Measurements from ENCODE around the gene GMEB2.
"Not testable (repeated sequence)": the region's sequence is repeated elsewhere in the genome, so short reads cannot be mapped to it uniquely, and the experiment has no call there.

The GMEB2 gene

DNA sequence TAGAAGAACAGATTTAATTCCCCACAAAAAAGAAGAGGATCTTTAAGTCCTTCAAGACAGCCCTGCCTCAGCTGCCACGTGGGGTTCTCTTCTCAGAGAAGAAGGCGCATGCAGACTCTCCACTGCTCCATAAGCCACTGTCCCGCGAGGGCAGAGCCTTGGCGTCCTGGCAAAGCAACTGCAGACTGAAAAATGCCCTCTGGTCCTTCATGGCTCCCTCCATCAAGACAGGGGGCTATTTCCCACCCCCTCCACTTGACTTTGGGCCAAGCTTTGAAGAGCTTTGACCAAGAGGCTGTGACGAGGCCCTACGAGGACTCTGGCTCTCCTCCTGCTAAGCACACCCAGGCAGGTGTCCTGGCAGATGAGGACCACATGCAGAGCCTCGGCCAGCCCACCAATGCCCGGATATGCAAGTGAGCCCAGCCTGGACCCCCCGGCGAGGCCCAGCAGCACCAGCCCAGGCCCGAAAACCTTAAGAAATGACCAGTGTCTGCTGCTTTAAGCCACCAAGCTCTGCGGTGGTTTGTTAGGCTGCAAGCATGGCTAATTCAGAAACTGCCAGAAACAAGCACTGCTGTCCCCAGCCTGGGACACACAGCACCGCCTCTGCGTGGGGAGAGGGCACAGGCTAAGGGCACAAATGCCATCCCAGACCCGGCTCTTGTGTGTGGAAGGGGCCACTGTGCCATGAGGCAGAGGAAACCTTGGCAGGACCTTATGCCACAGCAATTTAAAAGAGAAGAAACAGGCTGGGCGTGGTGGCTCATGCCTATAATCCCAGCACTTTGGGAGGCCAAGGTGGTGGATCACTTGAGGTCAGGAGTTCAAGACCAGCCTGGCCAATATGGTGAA lies 16.1 kb downstream of the GMEB2 start:
- DNase-seq: no peak

DNA sequence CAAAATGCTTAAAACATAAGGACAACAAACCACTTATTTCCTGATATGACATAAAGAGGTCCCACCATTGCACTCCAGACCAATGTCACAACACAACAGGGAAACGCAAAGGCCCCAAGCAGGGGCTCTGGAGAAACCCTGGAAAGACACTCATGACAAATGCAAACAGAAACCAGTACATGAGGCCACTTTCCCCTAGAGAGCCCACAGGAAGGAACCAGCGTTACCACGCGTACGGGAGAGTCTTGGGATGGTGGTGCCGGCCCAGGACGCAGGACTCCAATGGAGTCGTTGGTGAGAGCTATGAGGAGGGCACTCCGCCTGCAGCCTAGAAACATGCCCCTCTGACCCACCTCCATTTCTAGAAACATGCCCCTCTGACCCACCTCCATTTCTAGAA lies 20.2 kb downstream of the GMEB2 start:
- no peak for DNase-seq

DNA sequence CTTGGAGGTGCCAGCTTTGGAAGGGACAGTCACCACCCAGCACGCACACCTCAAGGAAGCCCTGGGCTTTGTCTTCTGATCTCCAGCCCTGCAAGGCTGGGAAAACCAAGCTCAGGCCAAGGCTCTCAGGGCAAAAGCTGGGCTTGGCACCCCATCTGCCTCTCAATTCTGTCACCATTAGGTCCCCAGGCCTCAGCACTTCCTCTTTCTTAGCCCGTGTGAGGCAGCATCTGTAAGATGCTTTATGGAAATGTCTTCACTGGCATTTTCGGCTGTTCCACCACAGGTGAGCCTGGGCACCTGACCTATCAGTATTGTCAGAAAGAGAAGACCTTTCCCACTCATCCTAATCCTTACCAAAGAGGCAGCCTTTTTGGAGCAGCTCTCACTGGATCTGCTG lies 24.6 kb downstream of the GMEB2 start:
- DNase-seq: no peak

DNA sequence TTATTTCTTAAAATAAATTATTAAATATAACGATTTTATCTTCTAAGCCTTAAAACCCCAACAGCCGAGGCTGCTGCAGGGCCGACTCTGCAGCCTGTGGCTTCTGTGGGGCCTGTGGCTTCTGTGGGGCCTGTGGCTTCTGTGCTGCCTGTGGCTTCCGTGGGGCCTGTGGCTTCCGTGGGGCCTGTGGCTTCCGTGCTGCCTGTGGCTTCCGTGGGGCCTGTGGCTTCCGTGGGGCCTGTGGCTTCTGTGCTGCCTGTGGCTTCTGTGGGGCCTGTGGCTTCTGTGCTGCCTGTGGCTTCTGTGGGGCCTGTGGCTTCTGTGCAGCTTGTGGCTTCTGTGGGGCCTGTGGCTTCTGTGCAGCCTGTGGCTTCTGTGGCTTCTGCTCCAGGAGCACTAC lies 25.2 kb downstream of the GMEB2 start:
- not testable (repeated sequence) for DNase-seq

DNA sequence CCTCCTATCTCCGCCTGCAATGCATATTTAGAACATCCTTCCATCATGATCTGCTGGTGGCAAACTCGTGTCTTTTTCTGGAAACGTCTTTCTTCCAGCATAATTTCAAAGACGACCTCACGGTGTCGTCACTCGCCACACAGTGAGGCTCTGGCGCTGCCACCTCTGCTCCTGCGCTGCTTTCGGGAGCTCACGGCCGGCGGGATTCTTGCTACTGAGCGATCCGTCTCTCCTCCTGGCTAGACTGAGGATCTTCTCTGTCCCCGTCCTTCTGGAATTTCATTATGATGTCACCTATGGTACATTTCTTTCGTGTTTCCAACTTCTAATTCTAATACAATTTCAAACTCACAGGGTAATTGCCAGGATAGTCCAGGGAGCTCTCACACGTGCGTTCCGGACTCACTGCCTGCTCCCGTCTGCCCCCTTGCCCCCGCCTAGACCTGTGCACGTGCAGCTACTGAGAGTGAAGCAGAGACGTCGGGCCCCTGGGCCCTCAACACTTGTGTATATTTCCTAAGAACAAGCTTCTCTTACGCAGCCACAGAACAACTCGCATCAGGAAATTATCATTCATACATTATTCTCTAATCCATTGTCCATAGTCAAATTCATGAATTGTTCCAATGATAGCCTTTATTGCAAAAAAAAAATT lies 27.4 kb downstream of the GMEB2 start:
- no peak for DNase-seq

DNA sequence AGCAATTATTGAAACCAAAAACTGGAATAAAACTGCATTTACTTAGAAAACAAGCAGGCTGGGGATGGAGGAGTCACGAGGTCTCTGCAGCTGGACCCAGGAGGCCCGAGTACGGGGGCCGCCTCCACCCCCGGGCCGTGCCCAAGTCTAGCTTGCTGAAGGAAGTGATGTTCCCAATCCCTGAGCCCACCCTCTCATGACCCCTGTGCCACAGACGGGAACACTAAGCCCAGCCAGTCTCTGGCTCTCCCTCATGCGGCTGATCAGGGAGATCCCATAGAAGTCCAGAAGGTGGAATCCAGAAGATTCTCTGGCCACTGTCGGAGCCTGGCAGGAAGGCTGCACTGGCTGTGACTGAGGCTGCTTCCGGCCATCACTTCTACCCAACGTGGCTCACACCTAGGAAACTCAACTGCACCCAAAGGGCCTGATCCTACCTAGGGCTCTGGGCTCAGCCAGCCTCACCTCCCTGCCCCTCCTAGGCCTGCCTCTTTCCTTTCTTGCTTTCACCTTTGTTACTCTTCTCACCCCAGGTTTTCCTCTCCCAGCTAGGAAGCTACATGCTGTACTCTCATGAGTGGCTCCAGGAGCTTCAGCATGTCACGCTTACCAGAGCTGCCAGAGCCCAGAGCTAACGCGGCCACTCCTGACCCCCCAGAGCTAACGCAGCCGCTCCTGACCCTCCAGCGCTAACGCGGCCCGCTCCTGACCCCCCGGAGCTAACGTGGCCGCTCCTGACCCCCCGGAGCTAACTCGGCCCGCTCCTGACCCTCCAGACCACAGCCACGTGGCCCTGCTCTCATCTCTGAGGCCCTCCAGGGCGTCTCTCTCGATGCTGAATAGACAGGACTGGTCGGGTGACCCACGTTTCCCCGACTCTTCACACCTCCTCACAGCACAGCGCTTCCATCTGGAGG lies 28.2 kb downstream of the GMEB2 start:
- DNase-seq: no peak

DNA sequence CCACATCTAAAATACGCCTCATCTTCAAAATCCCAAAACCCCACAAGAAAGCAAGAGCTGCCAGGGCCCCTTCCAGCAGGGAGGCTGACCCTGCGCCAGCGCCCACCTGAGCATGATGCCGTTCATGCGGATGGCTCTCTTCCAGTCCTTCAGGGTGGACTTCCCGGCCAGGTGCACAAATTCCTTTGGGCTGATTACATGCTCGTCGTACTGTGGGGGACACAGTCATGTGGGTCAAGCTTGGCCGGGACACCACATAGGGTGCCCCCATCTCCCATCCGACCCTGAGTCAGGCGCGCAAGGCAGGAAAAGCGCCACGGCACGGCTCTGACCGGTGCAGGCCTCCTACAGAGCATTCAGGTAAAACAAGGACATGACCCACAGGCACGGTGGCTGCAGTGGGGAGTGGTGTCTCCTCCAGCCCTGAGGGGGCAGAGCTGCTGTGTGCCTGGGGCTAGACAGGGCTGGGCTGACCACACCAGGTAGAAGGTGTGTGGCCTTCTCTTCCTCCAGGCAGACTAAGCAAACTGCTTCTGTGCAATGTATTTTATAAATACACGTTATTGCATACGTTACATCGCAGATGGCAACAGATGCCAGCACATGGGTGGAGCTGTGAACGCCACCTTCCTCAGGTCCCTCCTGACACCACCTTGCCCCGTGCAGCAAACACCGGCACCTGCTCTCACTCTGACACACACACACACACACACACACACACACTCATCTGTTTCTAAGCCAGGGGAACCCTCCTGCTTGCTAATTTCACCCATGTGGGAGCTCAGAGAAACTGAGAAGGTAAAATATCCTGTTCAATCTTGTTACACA lies 29.0 kb downstream of the GMEB2 start:
- DNase-seq: no peak

DNA sequence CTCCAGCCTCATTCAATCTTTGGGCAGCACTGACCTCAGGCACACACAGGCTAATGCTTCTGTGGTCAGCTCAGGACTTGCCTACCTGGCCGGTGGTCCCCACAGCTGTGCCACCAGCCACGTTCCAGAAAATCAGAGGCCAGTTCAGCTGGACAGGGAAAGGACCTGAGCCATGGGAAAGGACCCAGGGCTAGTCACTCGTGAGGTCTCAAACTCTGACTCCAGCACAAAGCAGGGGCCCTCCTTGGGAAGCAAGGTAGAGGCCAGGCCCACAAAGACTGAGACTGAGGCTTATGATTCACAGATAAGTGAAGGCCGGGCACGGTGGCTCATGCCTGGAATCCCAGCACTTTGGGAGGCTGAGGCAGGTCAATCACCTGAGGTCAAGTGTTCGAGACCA lies 30.5 kb downstream of the GMEB2 start:
- DNase-seq: no peak

DNA sequence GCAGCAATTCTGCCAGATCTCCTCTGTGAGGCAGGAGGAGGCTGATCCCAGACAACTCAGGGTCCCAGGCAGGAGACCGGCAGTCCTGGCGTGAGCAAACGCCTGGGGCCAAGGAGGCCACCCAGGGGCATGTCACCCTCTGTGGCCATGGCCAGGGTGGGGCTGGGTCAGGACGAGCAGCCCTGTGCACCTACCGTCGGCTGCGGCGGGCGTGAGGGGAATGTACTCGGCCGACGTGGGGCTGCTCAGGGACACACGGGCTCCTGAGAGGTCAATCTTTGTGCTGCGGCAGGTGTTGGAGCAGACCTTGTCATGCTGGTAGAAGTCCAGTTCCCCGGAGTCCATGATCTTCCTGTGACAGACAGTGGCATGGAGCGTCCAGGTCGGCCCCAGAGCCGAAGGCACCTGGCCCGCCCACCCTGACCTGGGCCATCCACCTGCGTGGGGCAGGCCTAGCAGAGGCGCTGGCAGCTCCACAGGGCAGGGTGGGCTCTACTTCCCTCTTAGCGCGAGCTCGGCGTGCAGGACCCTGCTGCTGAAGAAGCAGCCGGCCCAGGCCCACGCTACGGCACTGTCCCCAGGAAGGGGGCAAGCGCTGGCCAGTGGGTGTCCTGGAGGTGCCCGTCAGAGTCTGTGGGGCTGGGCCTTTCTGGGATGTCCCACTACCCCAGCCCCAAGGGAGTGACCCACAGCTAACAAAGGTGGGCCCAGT lies 31.3 kb downstream of the GMEB2 start:
- no peak for DNase-seq

DNA sequence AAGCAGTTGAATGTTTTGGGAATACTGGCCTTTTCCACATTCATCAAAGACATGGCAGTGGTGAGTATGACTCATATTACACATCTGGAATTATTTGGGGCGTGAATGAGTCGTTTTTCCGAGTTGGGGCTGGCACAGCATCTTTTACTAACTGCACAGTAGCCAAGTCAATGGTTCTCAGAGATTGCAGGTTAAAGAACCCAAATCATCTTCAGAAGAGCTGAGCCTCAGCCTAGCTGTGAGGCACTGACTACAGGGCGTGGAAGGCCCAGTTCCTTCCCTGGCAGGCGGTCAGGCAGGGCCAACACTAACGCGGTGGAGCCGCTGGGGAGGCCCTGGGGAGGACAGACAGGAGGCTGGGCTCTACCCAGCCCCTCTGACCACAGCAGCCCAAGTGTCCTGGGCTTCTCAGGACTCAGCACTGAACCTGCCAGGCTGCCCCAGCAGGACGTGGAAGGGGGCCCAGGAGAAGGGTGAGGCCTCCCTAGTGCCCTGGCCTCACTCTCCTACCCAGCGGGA lies 32.8 kb downstream of the GMEB2 start:
- no peak for DNase-seq

DNA sequence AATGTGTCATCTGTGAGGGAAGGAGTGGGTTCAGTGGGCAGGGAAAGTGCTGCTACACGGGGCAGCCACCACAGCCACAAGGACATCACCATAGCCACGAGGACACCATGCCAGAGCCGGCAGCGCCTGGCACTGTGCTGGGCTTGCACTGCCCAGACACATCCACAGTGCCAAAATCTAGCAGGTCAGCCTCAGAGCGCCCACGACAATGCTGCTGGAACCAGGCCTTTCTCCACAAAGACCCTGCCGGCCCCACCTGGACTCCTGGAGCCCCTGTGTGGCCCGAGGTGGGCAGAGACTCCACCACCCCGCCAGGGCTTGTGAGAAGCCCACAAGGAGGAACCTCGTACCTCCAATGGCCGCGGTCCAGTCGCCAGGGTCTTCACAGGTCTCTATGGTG lies 34.2 kb downstream of the GMEB2 start:
- DNase-seq: no peak

DNA sequence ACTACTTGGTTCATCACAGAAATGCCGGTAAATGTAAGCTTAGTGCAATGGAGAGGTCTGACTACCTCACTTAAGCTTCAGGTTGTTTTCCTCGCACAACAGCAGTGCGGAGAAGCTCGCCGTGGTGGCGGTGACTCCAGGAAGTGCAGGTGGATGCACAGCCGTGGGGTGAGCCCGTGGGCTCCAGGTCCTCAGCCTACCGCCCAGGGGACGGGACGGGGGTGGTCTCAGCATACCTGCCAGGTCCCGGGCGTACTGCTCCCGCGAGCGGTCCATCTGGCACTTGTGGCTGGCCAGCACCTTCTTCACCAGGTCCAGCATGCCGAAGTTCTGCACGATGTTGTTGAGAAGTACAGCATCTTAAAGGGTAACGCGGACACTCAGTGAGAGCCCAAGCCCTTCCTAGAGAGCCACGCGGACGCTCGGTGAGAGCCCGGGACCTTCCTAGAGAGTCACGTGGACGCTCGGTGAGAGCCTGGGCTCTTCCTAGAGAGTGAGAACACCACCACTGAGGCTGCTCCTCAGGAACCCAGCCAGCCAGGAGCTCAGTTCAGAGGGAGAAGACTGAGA lies 35.0 kb downstream of the GMEB2 start:
- no peak for DNase-seq

DNA sequence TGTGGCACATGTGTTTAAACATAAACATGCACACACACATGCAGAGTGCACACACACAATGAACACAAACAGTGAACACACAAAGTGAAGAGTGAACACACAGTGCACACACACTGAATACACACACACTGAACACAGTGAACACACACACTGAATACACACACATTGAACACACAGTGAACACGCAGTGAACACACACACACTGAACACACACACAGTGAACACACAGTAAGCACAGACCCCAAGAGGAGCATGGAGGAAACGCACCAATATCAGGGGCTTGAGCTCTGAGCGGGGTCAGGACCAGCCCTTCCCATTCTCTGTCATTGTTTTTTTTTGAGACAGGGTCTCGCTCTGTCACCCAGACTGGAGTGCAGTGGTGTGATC lies 35.8 kb downstream of the GMEB2 start:
- DNase-seq: no peak

DNA sequence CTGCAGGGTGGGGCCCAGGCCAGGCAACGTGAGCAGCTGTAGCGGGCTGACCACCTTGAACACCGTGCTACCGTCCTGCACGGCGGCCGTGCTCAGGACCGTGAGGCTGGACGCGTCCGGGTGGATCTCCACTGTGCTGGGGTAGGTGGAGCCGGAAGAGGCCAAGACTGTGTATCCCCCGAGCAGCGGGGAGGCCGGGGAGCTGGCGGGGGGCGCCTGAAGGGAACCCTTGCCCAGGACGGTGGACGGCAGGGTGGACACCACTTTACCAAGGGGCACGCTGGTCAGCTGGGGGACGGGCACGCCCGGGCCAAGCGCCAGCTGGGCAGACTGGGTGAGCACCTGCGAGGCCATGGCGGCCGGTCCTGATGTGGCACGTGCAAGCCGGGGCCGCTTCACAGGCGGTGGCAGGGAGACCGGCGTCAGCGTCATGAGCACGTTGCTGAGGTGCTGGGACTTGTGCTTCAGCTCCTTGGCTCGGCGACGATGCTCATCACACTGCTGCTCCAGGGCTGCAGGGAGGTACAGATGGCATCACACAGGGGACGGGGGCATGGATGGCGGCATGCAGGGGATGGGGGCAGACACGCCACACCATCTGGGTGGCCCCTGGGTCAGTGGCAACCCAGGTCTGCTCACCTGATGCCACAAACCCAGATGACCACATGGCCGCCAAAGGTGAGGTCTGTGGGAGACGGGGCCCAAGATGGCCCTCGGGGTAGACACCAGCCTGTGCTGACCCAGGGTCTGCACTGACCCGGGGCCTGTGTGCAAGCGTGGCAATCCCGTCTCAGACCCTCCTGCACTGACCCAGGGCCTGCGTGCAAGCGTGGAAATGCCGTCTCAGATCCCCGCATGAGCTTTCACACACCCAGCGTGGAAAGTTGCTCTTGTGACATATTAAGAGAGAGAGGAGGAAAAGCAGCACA lies 36.4 kb downstream of the GMEB2 start:
- no peak for DNase-seq

DNA sequence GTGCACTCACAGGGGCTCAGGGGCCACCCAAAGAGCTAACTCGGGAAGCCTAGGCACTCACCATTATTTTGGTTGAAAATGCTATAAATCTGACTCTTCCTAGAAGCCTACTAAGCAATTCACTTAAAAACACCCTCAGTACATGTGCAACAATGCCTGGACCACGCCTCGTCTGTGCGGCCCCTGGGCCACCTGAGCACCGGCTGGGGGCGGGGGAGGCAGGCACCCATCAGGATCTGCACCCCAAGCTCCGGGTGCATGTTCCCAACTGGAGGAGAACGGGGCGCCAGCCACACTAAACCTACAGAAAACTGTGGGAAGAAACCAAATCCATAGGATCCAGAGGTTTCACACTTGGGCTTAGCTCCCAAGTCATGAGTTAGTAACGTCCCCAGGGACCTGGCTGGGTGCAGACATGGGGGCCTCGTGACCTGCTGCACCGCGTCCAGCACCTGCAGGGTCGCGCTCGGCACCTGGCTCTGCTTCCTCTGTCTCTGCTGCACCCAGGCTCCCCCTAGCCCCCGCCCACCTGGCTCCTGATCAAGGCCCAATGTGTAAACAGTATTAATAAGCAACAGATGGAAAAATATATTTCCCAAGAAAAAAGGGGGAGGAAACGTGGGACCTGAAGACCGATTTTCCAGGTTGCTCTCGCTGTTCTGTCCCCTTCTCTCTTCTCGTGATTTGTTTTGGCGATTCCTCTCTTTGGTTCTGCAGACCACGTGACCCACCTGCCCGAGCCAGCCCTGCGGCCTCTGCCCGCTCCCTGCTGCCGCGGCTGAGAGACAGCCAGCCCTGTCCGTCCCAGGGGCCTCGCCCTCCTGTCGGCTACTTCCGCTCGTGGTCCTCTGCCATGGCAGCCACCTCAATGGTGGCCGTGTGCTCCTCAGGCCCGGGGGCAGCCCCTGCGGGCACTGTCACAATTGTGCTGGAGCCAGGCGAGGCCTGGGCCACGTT lies 37.4 kb downstream of the GMEB2 start:
- no peak for DNase-seq

DNA sequence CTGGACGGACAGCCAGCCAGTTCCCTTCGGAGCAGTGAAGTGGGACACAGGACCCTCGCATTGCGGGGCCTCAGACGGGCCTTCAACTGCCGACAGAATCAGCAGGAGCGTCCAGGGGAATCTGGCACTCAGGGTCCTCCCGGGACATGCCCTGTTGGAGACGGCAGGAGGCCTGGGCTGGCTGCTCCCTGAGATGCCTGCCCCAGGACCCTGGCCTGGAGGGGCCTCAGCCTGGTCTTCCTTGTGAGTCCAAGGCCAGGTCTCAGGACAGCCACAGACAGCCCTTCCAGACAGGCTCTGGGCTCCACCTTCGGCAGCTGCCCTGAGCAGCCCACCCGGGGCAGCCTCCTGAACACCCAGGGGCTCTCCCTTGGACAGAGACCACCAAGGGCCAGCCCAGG lies 38.3 kb downstream of the GMEB2 start:
- DNase-seq: no peak

DNA sequence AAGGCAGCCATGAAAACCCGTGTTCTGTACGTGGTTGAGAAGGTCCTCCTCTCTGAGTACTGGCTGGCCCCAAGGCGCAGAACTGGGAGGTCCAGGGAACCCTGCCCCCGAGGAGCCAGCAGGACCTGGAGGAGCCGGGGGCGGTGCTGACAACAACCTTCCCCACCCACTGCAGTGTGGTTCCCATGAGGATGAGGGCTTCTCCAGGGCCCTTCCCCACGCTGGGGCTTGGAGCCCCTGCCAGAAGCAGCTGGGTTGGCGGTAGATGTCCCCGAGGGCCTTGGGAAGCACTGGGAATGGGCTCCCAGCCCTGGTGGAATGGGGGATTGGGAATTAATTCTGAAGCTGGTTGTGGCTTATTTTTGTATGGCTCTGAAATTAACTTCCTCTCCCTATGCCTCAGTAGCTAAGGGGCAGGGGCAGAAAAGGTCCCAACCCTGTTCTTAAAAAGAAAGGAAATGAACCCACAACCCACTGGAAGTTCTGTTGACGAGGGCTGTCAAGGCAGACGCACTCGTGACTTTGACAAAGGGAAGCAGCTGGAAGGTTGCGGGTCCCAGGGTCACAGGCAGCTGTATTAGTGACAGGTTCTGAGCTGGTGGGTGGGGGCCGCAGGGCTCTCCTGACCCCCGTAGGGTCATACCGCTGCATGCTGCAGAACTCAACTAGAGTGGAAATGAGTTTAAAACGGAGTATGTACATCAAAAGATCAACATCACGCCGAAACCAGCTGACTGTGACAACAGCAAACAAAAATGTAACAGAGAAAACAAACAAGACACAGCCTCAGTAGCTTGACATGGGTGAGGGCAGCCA lies 38.9 kb downstream of the GMEB2 start:
- DNase-seq: no peak

DNA sequence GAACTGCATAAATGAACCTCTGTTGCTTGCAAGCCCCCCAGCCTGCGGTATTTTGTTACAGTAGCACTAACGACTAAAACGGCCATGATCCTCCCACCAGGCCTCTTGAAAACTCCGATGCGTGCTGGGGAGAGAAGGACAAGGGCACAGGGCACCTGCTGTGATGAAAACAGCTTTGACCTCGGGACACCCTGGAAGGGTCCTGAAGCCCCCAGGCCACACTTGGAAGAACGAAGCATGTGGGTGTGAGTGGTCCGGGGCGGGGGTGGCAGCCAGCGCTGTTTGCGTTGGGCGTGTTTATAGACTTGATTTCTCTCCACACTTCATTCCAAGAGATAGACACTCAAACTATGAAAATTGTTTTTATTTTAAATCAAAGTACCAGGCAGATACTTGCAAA lies 39.6 kb downstream of the GMEB2 start:
- no peak for DNase-seq

Data from NCI-H2029 treated with DMSO at 0.1 percent for 48 hours (cell line).